ENCODE measurements around the gene PCBP1.

DNA sequence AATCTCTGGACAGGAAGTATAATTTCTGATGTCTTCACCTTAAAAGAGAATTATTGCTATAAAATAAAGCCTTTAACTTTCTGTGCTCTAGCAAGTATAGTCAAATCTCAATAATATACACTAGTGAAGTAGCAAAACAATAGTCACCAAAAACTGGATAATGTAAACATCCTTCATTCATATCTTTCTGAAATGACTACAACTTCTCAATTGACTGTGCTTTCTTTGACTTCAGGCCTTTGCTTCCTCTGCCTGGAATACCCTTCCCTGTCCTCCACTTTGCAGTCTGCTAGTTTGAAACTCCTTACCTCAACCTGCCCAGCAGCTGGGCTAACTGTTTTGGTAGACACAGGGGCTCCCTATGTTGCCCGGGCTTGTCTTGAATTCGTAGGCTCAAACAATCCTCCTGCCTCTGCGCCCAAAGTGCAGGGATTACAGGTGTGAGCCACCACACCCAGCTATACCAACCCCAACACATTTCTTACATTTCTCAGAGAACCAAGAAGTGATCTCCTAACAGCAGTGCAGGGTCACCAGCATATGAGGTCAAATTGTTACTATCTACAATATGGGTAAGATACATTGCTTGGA is 6.6 kb upstream of the PCBP1 start:
- TF ChIP-seq, protein P1, sequence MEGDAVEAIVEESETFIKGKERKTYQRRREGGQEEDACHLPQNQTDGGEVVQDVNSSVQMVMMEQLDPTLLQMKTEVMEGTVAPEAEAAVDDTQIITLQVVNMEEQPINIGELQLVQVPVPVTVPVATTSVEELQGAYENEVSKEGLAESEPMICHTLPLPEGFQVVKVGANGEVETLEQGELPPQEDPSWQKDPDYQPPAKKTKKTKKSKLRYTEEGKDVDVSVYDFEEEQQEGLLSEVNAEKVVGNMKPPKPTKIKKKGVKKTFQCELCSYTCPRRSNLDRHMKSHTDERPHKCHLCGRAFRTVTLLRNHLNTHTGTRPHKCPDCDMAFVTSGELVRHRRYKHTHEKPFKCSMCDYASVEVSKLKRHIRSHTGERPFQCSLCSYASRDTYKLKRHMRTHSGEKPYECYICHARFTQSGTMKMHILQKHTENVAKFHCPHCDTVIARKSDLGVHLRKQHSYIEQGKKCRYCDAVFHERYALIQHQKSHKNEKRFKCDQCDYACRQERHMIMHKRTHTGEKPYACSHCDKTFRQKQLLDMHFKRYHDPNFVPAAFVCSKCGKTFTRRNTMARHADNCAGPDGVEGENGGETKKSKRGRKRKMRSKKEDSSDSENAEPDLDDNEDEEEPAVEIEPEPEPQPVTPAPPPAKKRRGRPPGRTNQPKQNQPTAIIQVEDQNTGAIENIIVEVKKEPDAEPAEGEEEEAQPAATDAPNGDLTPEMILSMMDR (IDR thresholded peaks at IDR 0.05; ENCODE audit: low read depth, low read length, poor library complexity, severe bottlenecking): no peak
- no peak for TF ChIP-seq EZH2phosphoT487 (IDR thresholded peaks at IDR 0.05; ENCODE audit: borderline replicate concordance, low read length)

Measured in DOHH2 (cell line).